ENCODE data around the gene BTAF1.
A peak's percentile ranks its signal among the peaks of the same experiment; 100 is the strongest.

BTAF1 gene

GRCh38 chr10:91923371-91924211 lies at the start of gene BTAF1:
BTAF1 (plus strand) TSS chr10:91923770; CDS start chr10:91924077, 307 bp downstream.
- Histone ChIP-seq H3K36me3 (ENCODE audit: insufficient read depth, low read length) (no peaks in the 10 kb centered on the region), H3K9ac (ENCODE audit: low read depth, low read length) (peak within 1 kb of the TSS; percentile 96), H3K9me3 (ENCODE audit: control insufficient read depth, insufficient read depth, low read length) (peaks cover 2% of the 10 kb centered on the region; the same call in 1 of the 2 replicates), H3K4me1 (ENCODE audit: insufficient read depth, low read length) (no peaks in the 10 kb centered on the region)

- peaks cover 9% of the 10 kb centered on the region; the same call in 1 of the 2 replicates for H3K4me1 ChIP-seq (ENCODE audit: insufficient read depth, low read length)
- H3K36me3 ChIP-seq (ENCODE audit: insufficient read depth, low read length): no peaks in the 10 kb centered on the region
- no peak overlapping the region for H3K9ac ChIP-seq (ENCODE audit: low read depth, low read length)
- H3K9me3 ChIP-seq (ENCODE audit: control insufficient read depth, insufficient read depth, low read length): no peaks in the 10 kb centered on the region
Measured at GRCh38 chr10:91875156-91875555, 48.4 kb upstream of the BTAF1 start.

- Histone ChIP-seq H3K9ac (ENCODE audit: low read depth, low read length) (no peak overlapping the region), H3K4me1 (ENCODE audit: insufficient read depth, low read length) (peaks cover 11% of the 10 kb centered on the region; the same call in 1 of the 2 replicates), H3K36me3 (ENCODE audit: insufficient read depth, low read length) (no peaks in the 10 kb centered on the region), H3K9me3 (ENCODE audit: control insufficient read depth, insufficient read depth, low read length) (no peaks in the 10 kb centered on the region)
Measured at GRCh38 chr10:91875779-91876178, 47.8 kb upstream of the BTAF1 start.

- H3K4me1 ChIP-seq (ENCODE audit: insufficient read depth, low read length): peaks cover 26% of the 10 kb centered on the region
- H3K36me3 ChIP-seq (ENCODE audit: insufficient read depth, low read length): no peaks in the 10 kb centered on the region
- no peak overlapping the region for H3K9ac ChIP-seq (ENCODE audit: low read depth, low read length)
- H3K9me3 ChIP-seq (ENCODE audit: control insufficient read depth, insufficient read depth, low read length): no peaks in the 10 kb centered on the region
Measured at GRCh38 chr10:91879515-91880170, 43.9 kb upstream of the BTAF1 start.

GRCh38 chr10:91880310-91880709 lies 43.3 kb upstream of the BTAF1 start:
- Histone ChIP-seq H3K36me3 (ENCODE audit: insufficient read depth, low read length) (no peaks in the 10 kb centered on the region), H3K9me3 (ENCODE audit: control insufficient read depth, insufficient read depth, low read length) (no peaks in the 10 kb centered on the region), H3K4me1 (ENCODE audit: insufficient read depth, low read length) (peaks cover 30% of the 10 kb centered on the region)

GRCh38 chr10:91883549-91884444 lies 39.8 kb upstream of the BTAF1 start:
- Histone ChIP-seq H3K9me3 (ENCODE audit: control insufficient read depth, insufficient read depth, low read length) (no peaks in the 10 kb centered on the region), H3K9ac (ENCODE audit: low read depth, low read length) (peak overlapping the region; percentile 45), H3K36me3 (ENCODE audit: insufficient read depth, low read length) (no peaks in the 10 kb centered on the region), H3K4me1 (ENCODE audit: insufficient read depth, low read length) (peaks cover 31% of the 10 kb centered on the region)

More at GRCh38 chr10:91880310-91880709, 43.3 kb upstream of the BTAF1 start:
- no peak overlapping the region for H3K9ac ChIP-seq (ENCODE audit: low read depth, low read length)

GRCh38 chr10:91884536-91884935 lies 39.0 kb upstream of the BTAF1 start:
- Histone ChIP-seq H3K36me3 (ENCODE audit: insufficient read depth, low read length) (no peaks in the 10 kb centered on the region), H3K4me1 (ENCODE audit: insufficient read depth, low read length) (peaks cover 29% of the 10 kb centered on the region), H3K9me3 (ENCODE audit: control insufficient read depth, insufficient read depth, low read length) (no peaks in the 10 kb centered on the region), H3K9ac (ENCODE audit: low read depth, low read length) (0 out of 2 replicates have a peak overlapping the region, but pooled peaks have one; percentile 45)

GRCh38 chr10:91885362-91886079 lies 38.0 kb upstream of the BTAF1 start:
- H3K4me1 ChIP-seq (ENCODE audit: insufficient read depth, low read length): peaks cover 23% of the 10 kb centered on the region
- no peaks in the 10 kb centered on the region for H3K36me3 ChIP-seq (ENCODE audit: insufficient read depth, low read length)
- H3K9ac ChIP-seq (ENCODE audit: low read depth, low read length): no peak overlapping the region
- no peaks in the 10 kb centered on the region for H3K9me3 ChIP-seq (ENCODE audit: control insufficient read depth, insufficient read depth, low read length)

- no peaks in the 10 kb centered on the region for H3K9me3 ChIP-seq (ENCODE audit: control insufficient read depth, insufficient read depth, low read length)
- H3K4me1 ChIP-seq (ENCODE audit: insufficient read depth, low read length): peaks cover 23% of the 10 kb centered on the region
- H3K36me3 ChIP-seq (ENCODE audit: insufficient read depth, low read length): no peaks in the 10 kb centered on the region
- H3K9ac ChIP-seq (ENCODE audit: low read depth, low read length): peak overlapping the region; percentile 69
Measured at GRCh38 chr10:91886954-91887271, 36.7 kb upstream of the BTAF1 start.

GRCh38 chr10:91887272-91888076 lies 36.1 kb upstream of the BTAF1 start:
- no peaks in the 10 kb centered on the region for H3K9me3 ChIP-seq (ENCODE audit: control insufficient read depth, insufficient read depth, low read length)
- H3K4me1 ChIP-seq (ENCODE audit: insufficient read depth, low read length): peaks cover 23% of the 10 kb centered on the region
- H3K9ac ChIP-seq (ENCODE audit: low read depth, low read length): peak overlapping the region; percentile 69
- no peaks in the 10 kb centered on the region for H3K36me3 ChIP-seq (ENCODE audit: insufficient read depth, low read length)

- H3K9ac ChIP-seq (ENCODE audit: low read depth, low read length): no peak overlapping the region
- H3K9me3 ChIP-seq (ENCODE audit: control insufficient read depth, insufficient read depth, low read length): no peaks in the 10 kb centered on the region
- no peaks in the 10 kb centered on the region for H3K36me3 ChIP-seq (ENCODE audit: insufficient read depth, low read length)
- no peaks in the 10 kb centered on the region; the same call in 1 of the 2 replicates for H3K4me1 ChIP-seq (ENCODE audit: insufficient read depth, low read length)
Measured at GRCh38 chr10:91891125-91892001, 32.2 kb upstream of the BTAF1 start.

- no peaks in the 10 kb centered on the region; the same call in 1 of the 2 replicates for H3K4me1 ChIP-seq (ENCODE audit: insufficient read depth, low read length)
- no peaks in the 10 kb centered on the region for H3K9me3 ChIP-seq (ENCODE audit: control insufficient read depth, insufficient read depth, low read length)
- no peaks in the 10 kb centered on the region for H3K36me3 ChIP-seq (ENCODE audit: insufficient read depth, low read length)
- no peak overlapping the region for H3K9ac ChIP-seq (ENCODE audit: low read depth, low read length)
Measured at GRCh38 chr10:91893051-91893450, 30.5 kb upstream of the BTAF1 start.
